ENCODE data around the gene TMEM168. TPM values are rescaled to one million over a fixed set of nuclear protein-coding genes. Genes with fewer than 3 reads are reported as not detected.

TMEM168 gene
- total and polyA plus RNA-seq, 2 of the 13 experiments (the other 11 are each of a cell fraction or from before 2014, with no cell fraction given) = 8.7 to 15.7 TPM

DNA sequence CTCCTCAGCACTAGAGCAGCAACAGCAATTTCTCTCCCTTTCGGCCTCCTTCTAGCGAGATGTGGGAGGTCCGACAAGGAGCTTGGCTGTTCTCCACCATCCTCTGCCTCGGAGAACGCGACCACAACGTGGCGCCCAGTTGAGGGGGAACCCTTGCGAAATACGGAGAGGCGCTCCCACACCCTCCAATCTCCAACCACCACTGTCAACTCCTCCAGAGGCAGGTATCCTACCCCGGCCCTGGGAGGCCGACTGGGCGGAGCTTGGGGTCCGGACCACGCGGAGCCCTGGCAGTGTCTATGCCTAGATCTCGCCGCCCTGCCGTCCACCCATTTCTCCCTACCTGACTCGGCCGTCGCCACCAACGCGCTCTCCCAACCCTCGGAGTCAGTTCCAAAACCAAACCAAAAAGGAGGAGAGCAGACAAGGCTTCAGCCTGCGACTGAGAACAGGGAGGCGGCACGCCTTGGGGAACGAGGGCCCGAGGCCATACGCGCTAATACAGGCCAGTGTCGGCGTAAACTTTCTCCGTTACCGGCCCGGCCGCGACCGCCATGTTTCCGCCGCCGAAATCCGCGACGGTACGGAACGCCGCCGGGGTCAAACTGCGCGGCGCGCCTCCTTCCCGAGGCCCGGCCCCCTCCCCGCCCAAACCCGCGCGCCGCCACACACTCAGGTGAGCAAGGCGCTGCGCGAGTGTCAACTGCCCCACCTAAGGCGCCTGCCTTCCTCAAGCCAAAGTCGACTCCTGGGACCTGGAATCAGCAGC lies at the start of gene TMEM168 (continued):
- TF ChIP-seq, protein P1, sequence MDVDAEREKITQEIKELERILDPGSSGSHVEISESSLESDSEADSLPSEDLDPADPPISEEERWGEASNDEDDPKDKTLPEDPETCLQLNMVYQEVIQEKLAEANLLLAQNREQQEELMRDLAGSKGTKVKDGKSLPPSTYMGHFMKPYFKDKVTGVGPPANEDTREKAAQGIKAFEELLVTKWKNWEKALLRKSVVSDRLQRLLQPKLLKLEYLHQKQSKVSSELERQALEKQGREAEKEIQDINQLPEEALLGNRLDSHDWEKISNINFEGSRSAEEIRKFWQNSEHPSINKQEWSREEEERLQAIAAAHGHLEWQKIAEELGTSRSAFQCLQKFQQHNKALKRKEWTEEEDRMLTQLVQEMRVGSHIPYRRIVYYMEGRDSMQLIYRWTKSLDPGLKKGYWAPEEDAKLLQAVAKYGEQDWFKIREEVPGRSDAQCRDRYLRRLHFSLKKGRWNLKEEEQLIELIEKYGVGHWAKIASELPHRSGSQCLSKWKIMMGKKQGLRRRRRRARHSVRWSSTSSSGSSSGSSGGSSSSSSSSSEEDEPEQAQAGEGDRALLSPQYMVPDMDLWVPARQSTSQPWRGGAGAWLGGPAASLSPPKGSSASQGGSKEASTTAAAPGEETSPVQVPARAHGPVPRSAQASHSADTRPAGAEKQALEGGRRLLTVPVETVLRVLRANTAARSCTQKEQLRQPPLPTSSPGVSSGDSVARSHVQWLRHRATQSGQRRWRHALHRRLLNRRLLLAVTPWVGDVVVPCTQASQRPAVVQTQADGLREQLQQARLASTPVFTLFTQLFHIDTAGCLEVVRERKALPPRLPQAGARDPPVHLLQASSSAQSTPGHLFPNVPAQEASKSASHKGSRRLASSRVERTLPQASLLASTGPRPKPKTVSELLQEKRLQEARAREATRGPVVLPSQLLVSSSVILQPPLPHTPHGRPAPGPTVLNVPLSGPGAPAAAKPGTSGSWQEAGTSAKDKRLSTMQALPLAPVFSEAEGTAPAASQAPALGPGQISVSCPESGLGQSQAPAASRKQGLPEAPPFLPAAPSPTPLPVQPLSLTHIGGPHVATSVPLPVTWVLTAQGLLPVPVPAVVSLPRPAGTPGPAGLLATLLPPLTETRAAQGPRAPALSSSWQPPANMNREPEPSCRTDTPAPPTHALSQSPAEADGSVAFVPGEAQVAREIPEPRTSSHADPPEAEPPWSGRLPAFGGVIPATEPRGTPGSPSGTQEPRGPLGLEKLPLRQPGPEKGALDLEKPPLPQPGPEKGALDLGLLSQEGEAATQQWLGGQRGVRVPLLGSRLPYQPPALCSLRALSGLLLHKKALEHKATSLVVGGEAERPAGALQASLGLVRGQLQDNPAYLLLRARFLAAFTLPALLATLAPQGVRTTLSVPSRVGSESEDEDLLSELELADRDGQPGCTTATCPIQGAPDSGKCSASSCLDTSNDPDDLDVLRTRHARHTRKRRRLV (CRISPR knock-in tag; IDR thresholded peaks at IDR 0.05) = no peak
- TF ChIP-seq FOXA3 (CRISPR knock-in tag; IDR thresholded peaks at IDR 0.05) (no peak; the same call in 1 of the 2 replicates), PAF1 (CRISPR knock-in tag; IDR thresholded peaks at IDR 0.05) (no peak), CBX1 (IDR thresholded peaks at IDR 0.05; ENCODE audit: low read depth) (no peak), ZNF556 (CRISPR knock-in tag; IDR thresholded peaks at IDR 0.05; ENCODE audit: borderline replicate concordance) (0 out of 2 replicates have a peak, but pooled peaks have one; percentile 47), IRF9 (CRISPR knock-in tag; IDR thresholded peaks at IDR 0.05; ENCODE audit: borderline replicate concordance) (peak; percentile 76; the same call in 1 of the 2 replicates), ZNF672 (CRISPR knock-in tag; IDR thresholded peaks at IDR 0.05) (no peak), EZH2 (conservative IDR thresholded peaks at IDR 0.05; ENCODE audit: low read depth, low read length) (no peak), AHR (CRISPR knock-in tag; IDR thresholded peaks at IDR 0.05) (no peak), POLR2AphosphoS5 (IDR thresholded peaks at IDR 0.05; ENCODE audit: low read depth, low read length) (peak; percentile 77), FOXO4 (CRISPR knock-in tag; conservative IDR thresholded peaks at IDR 0.05) (no peak), ZNF124 (CRISPR knock-in tag; IDR thresholded peaks at IDR 0.05) (no peak), KAT2B (IDR thresholded peaks at IDR 0.05; ENCODE audit: borderline replicate concordance, low read depth, low read length) (no peak), ARNT (IDR thresholded peaks at IDR 0.05) (no peak), PHF21A (CRISPR knock-in tag; IDR thresholded peaks at IDR 0.05) (peak; percentile 62), NFATC3 (CRISPR knock-in tag; IDR thresholded peaks at IDR 0.05) (no peak), NR2F6 (IDR thresholded peaks at IDR 0.05) (no peak), NR2F6 (CRISPR knock-in tag; IDR thresholded peaks at IDR 0.05) (no peak), ZKSCAN8 (CRISPR knock-in tag; IDR thresholded peaks at IDR 0.05; ENCODE audit: borderline replicate concordance) (no peak), ZSCAN9 (CRISPR knock-in tag; IDR thresholded peaks at IDR 0.05; ENCODE audit: borderline replicate concordance) (peak; percentile 25; the same call in 1 of the 2 replicates), ZNF331 (CRISPR knock-in tag; IDR thresholded peaks at IDR 0.05) (no peak), HOXA3 (CRISPR knock-in tag; IDR thresholded peaks at IDR 0.05) (peak; percentile 92)
- TF ChIP-seq, protein P2, sequence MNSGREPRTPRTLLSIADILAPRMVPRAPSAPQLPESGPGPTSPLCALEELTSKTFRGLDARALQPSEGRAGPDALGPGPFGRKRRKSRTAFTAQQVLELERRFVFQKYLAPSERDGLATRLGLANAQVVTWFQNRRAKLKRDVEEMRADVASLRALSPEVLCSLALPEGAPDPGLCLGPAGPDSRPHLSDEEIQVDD (CRISPR knock-in tag; IDR thresholded peaks at IDR 0.05; ENCODE audit: borderline replicate concordance) = no peak
- TF ChIP-seq, protein P3, sequence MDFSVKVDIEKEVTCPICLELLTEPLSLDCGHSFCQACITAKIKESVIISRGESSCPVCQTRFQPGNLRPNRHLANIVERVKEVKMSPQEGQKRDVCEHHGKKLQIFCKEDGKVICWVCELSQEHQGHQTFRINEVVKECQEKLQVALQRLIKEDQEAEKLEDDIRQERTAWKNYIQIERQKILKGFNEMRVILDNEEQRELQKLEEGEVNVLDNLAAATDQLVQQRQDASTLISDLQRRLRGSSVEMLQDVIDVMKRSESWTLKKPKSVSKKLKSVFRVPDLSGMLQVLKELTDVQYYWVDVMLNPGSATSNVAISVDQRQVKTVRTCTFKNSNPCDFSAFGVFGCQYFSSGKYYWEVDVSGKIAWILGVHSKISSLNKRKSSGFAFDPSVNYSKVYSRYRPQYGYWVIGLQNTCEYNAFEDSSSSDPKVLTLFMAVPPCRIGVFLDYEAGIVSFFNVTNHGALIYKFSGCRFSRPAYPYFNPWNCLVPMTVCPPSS (IDR thresholded peaks at IDR 0.05) = no peak
